Common myeloid progenitor, CD34-positive (primary cell): ENCODE measurements around the gene MAPKAP1. TPM values are rescaled to one million over a fixed set of nuclear protein-coding genes. Genes with fewer than 3 reads are reported as not detected.
A peak's percentile ranks its signal among the peaks of the same experiment; 100 is the strongest.

ENCODE experiments used
- CTCF ChIA-PET: fragments of 350-600 bp; sonication (Branson Sonifier 250); formaldehyde crosslinking; loops from one replicate; lab custom pipeline; 2021; ENCODE audit warnings: antibody characterized with exemption; lab: Charles Lee
- POLR2A ChIA-PET: fragments of 350-600 bp; sonication (Branson Sonifier 250); formaldehyde crosslinking; loops from one replicate; lab custom pipeline; 2021; ENCODE audit warnings: antibody characterized with exemption; lab: Charles Lee
- DNase-seq, 3 donors: peaks; one replicate each; pipeline versions ENCODE4 v3.0.0 to v3.0.0-alpha.2; 2013
- H3K27ac ChIP-seq, 2 experiments: 1 replicate in 1 of 2; 2 replicates in 1 of 2; pipeline ENCODE4 v1.7.0; 2013; ENCODE audit warnings: inconsistent platforms in 2 of 2, low read length in 2 of 2, mild to moderate bottlenecking in 2 of 2, low read depth in 1 of 2, moderate library complexity in 1 of 2; ENCODE audit not compliant: severe bottlenecking in 2 of 2, insufficient read depth in 1 of 2, poor library complexity in 1 of 2
- H3K27me3 ChIP-seq, 5 experiments: replicated peaks in 2 of 5; 1 replicate in 3 of 5; 2 replicates in 2 of 5; pipeline versions ENCODE4 v1.6.1 to v1.7.0; 2013; ENCODE audit warnings: low read length in 4 of 5, mild to moderate bottlenecking in 2 of 5, moderate library complexity in 2 of 5, inconsistent platforms in 1 of 5; ENCODE audit not compliant: insufficient read depth in 5 of 5, control insufficient read depth in 4 of 5
- H3K36me3 ChIP-seq, 4 experiments: 1 replicate in 2 of 4; 2 replicates in 2 of 4; pipeline versions ENCODE4 v1.6.1 to v1.7.0; 2013; ENCODE audit warnings: low read length in 3 of 4, control low read depth in 1 of 4, mild to moderate bottlenecking in 1 of 4; ENCODE audit not compliant: control insufficient read depth in 4 of 4, insufficient read depth in 4 of 4
- H3K4me1 ChIP-seq, 4 experiments: 1 replicate in 3 of 4; 2 replicates in 1 of 4; pipeline versions ENCODE4 v1.6.1 to v1.7.1; 2013; ENCODE audit warnings: low read length in 3 of 4, mild to moderate bottlenecking in 3 of 4, control low read depth in 1 of 4, inconsistent platforms in 1 of 4, moderate library complexity in 1 of 4; ENCODE audit not compliant: control insufficient read depth in 4 of 4, insufficient read depth in 4 of 4; ENCODE audit errors: control extremely low read depth in 1 of 4
- H3K4me3 ChIP-seq, 7 experiments: 1 replicate in 4 of 7; 2 replicates in 3 of 7; pipeline versions ENCODE4 v1.5.1 to v1.7.0; 2013; ENCODE audit warnings: mild to moderate bottlenecking in 7 of 7, low read length in 6 of 7, moderate library complexity in 6 of 7, inconsistent platforms in 2 of 7, low read depth in 2 of 7, control low read depth in 1 of 7; ENCODE audit not compliant: insufficient read depth in 4 of 7, control insufficient read depth in 1 of 7; ENCODE audit errors: extremely low read depth in 1 of 7
- H3K9me3 ChIP-seq, 5 experiments: 1 replicate in 4 of 5; 2 replicates in 1 of 5; pipeline versions ENCODE4 v1.6.1 to v1.7.1; 2013; ENCODE audit warnings: low read length in 4 of 5, mild to moderate bottlenecking in 2 of 5, inconsistent platforms in 1 of 5, low read depth in 1 of 5, moderate library complexity in 1 of 5; ENCODE audit not compliant: control insufficient read depth in 4 of 5, insufficient read depth in 2 of 5; ENCODE audit errors: control extremely low read depth in 1 of 5
- WGBS: methylation state at CpG from one replicate; pipeline ENCODE4 v1.1.5; 2013; ENCODE audit not compliant: insufficient coverage; 5-methylcytosine and 5-hydroxymethylcytosine counted together
- polyA plus RNA-seq: library from polyadenylated mRNA; unstranded; fragments of 120-200 nt; gene quantifications from one replicate; pipeline ENCODE4 v1.2.1, GENCODE V29; 2013

MAPKAP1 gene
- 47.5 TPM for polyA plus RNA-seq

DNA sequence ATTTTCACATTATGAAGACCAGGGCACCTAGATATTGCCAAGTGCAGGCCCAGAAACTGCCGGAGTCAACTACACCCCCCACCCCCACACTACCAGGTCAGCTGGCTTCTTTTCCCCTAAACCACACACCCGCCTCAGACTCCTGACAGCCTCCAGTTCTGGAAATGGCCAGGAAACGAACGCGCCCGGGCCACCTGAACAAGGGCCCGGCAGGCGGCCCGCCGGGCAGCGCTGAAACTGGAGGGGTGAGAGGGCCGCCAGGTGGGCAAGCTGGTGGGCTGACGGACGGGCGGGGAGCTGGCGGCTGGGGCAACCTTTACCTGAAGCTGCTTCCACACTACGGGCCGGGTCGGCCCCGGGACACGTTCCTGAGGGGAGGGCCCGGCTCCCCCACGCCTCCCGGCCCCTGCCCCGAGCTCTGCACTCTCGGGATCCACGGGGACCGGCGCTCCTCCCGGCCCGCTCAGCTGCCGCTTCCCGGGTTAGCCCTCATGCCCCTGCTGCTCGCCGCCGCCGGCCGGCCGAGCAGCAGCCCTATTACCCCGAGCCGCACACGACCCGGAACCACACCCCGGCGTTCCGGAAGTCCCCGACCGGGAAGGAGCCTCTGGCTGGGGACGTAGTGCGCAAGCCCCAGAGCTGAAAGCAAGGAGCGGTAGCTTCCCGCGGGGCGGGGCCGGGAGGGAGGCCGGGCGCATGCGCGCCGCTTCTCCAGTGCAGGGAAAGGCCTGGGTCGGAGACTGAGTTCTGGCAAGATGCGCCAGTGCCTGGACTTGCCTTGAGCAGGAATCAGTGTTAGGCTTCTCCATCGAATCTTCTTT, at the start of gene MAPKAP1:
MAPKAP1 (minus strand) TSS at position 558 of the 821 bp plus-strand sequence. CDS start 34,634 bp downstream, outside the sequence.
- DNase-seq, result peak; percentile 92 to 94 (median 93)
- CTCF ChIA-PET, result interaction anchor here (0.6 to 1.2 kb wide), 4 partner anchors 74 to 935 kb away, joined by 3 read pairs; no protein-coding TSS in a partner anchor
- 0% methylated on average over 49 of the region's 63 CpGs for WGBS
- H3K9me3 ChIP-seq, result no peaks in the 10 kb centered on the region
- peak within 1 kb of the TSS; percentile 25 to 77 for H3K27ac ChIP-seq
- H3K4me1 ChIP-seq, result peaks cover 5 to 19% (median 16%) of the 10 kb centered on the region in 4 experiments
- H3K36me3 ChIP-seq, result peaks cover 2 to 5% (median 4%) of the 10 kb centered on the region in 4 experiments
- POLR2A ChIA-PET, result interaction anchor here (1.1 kb wide), 1 partner anchor 165 kb away, joined by 6 read pairs; no protein-coding TSS in a partner anchor
- no peaks in the 10 kb centered on the region for H3K27me3 ChIP-seq
- peak within 1 kb of the TSS; percentile 68 to 87 (median 79) for H3K4me3 ChIP-seq

GRCh38 chr9:125756518-125756917, 49.5 kb upstream of the MAPKAP1 start:
- no peaks in the 10 kb centered on the region for H3K27me3 ChIP-seq
- peaks cover 0 to 8% (median 2%) of the 10 kb centered on the region in 4 experiments for H3K36me3 ChIP-seq
- CTCF ChIA-PET, result interaction anchor here (0.9 kb wide), 1 partner anchor 48 kb away, joined by 3 read pairs; no protein-coding TSS in a partner anchor
- peaks cover 14 to 61% (median 27%) of the 10 kb centered on the region in 4 experiments for H3K4me1 ChIP-seq
- H3K9me3 ChIP-seq, result no peaks in the 10 kb centered on the region
- no peak for DNase-seq
- no peak overlapping the region for H3K4me3 ChIP-seq
- no peak overlapping the region for H3K27ac ChIP-seq
- POLR2A ChIA-PET, result interaction anchor here (1.6 kb wide), 1 partner anchor 9 kb away, joined by 3 read pairs; no protein-coding TSS in a partner anchor
- 100% methylated on average over 1 of the region's 4 CpGs for WGBS

- DNase-seq, result no peak
- H3K4me1 ChIP-seq, result peaks cover 12 to 62% (median 24%) of the 10 kb centered on the region in 4 experiments
- no peaks in the 10 kb centered on the region for H3K27me3 ChIP-seq
- H3K9me3 ChIP-seq, result no peaks in the 10 kb centered on the region
- ChIA-PET POLR2A (no interaction called here), CTCF (no interaction called here)
- H3K36me3 ChIP-seq, result peaks cover 0 to 14% (median 2%) of the 10 kb centered on the region in 4 experiments
- H3K27ac ChIP-seq, result no peak overlapping the region
- no peak overlapping the region for H3K4me3 ChIP-seq
- WGBS, result 100% methylated on average over 1 of the region's 1 CpG
Observed at GRCh38 chr9:125755340-125755739, 48.3 kb upstream of the MAPKAP1 start.

DNA sequence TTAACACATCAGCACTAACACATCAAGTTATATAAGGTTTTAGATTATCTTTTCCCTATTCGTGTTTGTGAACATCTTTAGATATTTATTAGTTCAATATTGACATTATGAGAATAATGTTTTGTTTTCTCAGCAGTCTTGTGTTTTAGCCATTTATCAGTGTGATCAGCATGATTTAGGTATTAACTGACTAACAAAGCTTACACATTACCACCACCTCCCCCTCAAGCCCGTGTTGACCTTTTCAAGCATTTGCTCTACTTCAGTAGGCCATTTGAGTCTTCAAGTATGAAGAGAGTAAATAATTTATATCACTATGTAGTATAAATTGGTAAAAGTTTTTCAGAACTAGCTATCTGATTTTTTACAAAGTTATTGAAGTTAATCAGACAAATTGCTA, 47.1 kb upstream of the MAPKAP1 start:
- no peaks in the 10 kb centered on the region for H3K9me3 ChIP-seq
- POLR2A ChIA-PET, result no interaction called here
- H3K27me3 ChIP-seq, result no peaks in the 10 kb centered on the region
- DNase-seq, result no peak
- no peak overlapping the region for H3K27ac ChIP-seq
- peaks cover 8 to 65% (median 20%) of the 10 kb centered on the region in 4 experiments for H3K4me1 ChIP-seq
- H3K36me3 ChIP-seq, result peaks cover 0 to 15% (median 2%) of the 10 kb centered on the region in 4 experiments
- no CpG with 5 or more reads among the region's 2 CpGs for WGBS
- CTCF ChIA-PET, result no interaction called here
- H3K4me3 ChIP-seq, result no peak overlapping the region

- POLR2A ChIA-PET, result no interaction called here
- 83% methylated on average over 1 of the region's 3 CpGs for WGBS
- CTCF ChIA-PET, result no interaction called here
Observed at GRCh38 chr9:125752070-125752628, 45.1 kb upstream of the MAPKAP1 start.

DNA sequence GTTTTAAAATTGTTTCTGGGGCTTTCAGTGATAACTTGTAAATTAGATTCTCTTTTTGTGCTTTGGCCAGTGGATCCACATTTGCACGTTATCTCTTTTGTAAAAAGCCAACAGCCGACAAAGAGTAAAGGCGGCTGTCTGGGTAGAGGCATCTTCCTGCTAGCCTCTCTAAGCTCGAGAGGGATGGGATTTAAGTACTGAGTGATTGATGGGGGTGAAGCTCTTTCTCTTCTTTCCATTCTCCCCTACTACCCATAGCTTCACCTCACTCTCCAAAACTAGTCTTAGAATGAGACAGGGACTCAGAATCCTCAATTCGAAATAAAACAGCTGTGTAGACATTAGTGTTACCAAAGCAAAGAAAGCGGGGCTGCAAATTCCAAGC, 43.6 kb upstream of the MAPKAP1 start:
- H3K9me3 ChIP-seq, result no peaks in the 10 kb centered on the region
- H3K36me3 ChIP-seq, result peaks cover 0 to 15% (median 2%) of the 10 kb centered on the region in 4 experiments
- ChIA-PET CTCF (interaction anchor here (0.6 to 1.3 kb wide), 2 partner anchors 11 to 70 kb away, joined by 3 read pairs; no protein-coding TSS in a partner anchor), POLR2A (interaction anchor here (1.2 kb wide), 1 partner anchor 154 kb away, joined by 3 read pairs; no protein-coding TSS in a partner anchor)
- peak overlapping the region in 4 of 7 experiments; percentile 3 to 53 (median 28) for H3K4me3 ChIP-seq
- WGBS, result no CpG with 5 or more reads among the region's 6 CpGs
- no peaks in the 10 kb centered on the region for H3K27me3 ChIP-seq
- no peak overlapping the region for H3K27ac ChIP-seq
- H3K4me1 ChIP-seq, result peaks cover 0 to 45% (median 22%) of the 10 kb centered on the region in 4 experiments
- DNase-seq, result no peak

More at GRCh38 chr9:125752070-125752628, 45.1 kb upstream of the MAPKAP1 start:
- Histone ChIP-seq H3K4me1 (peaks cover 0 to 51% (median 16%) of the 10 kb centered on the region in 4 experiments), H3K9me3 (no peaks in the 10 kb centered on the region), H3K27me3 (no peaks in the 10 kb centered on the region), H3K36me3 (peaks cover 0 to 15% (median 2%) of the 10 kb centered on the region in 4 experiments), H3K4me3 (no peak overlapping the region), H3K27ac (no peak overlapping the region)
- no peak for DNase-seq
